PC-3 (cell line): ENCODE results near the gene CRYBG2.

Experiments
- CTCF ChIP-seq: fragments of 300-600 bp; sonication (generic); conservative IDR thresholded peaks from 2 replicates; pipeline ENCODE4 v1.5.1; 2017; ENCODE audit warnings: antibody characterized with exemption, low read depth, mild to moderate bottlenecking, low read length
- EZH2 ChIP-seq: fragments of 300-600 bp; sonication (generic); IDR thresholded peaks from one replicate; pipeline ENCODE4 v1.6.1; 2017; ENCODE audit warnings: antibody characterized with exemption, mild to moderate bottlenecking, low read length; ENCODE audit not compliant: unreplicated experiment
- EZH2phosphoT487 ChIP-seq: fragments of 300-600 bp; sonication (generic); IDR thresholded peaks from 2 replicates; pipeline ENCODE4 v1.6.1; 2018; ENCODE audit warnings: mild to moderate bottlenecking, antibody characterized with exemption, low read length, borderline replicate concordance

- TF ChIP-seq CTCF, result peak; percentile 98
- TF ChIP-seq EZH2phosphoT487, result no peak
- TF ChIP-seq EZH2, result no peak
Measured at GRCh38 chr1:26363549-26364448, 9.9 kb upstream of the CRYBG2 start.
